ENCODE results near the gene MUC2. TPM values are rescaled to one million over a fixed set of nuclear protein-coding genes. Genes with fewer than 3 reads are reported as not detected.

MUC2 gene
- total RNA-seq, 1 donor from 2014 or later: not detected

DNA sequence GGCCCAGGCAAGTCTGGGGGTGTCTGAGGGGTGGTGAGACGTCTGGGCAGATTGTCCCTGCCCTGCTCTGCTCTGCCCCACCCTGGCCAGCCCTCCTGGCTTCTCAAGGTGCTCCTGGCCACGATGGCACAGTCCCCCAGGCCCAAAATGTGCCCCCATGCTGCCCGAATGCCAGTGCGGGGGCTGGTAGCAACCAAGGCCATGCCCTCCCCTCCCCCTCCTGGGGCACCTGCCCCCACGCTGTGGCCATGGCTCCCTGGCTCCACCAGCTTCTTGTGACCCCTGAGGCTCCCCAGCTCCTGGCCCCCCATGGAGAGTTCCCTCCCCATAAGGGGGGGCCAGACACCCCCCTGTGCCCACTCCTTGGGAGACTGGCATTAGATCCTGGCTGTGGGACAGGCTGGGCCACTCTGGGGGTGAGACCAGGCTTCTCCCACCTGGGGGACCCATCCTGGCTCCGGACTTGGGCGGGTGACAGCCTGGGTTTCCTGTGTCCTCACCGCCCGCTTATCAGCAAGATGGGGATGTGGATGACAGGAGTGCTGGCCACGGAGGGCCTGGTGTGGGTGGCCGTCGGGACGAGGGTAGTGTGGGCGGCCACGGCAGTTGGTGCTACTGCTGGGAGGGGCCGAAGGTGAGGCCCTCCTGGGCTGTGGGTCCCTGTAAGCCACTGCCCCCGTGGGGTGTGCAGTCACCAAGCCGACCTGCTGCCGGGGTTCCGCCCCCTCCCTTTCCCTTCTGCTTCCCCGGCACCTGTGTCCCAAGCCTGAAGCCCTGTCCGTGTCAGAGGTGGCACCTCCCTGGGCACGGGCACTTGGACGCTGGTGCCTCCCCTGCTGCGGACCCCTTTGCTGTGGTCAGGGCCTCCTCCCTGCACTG lies 22.3 kb upstream of the MUC2 start:
- DNase-seq (ENCODE audit: low read depth): no peak
- no peak overlapping the region for H3K4me3 ChIP-seq (ENCODE audit: low read depth, low read length)

GRCh38 chr11:1053121-1053901 lies 21.4 kb upstream of the MUC2 start:
- TF ChIP-seq, protein P1, sequence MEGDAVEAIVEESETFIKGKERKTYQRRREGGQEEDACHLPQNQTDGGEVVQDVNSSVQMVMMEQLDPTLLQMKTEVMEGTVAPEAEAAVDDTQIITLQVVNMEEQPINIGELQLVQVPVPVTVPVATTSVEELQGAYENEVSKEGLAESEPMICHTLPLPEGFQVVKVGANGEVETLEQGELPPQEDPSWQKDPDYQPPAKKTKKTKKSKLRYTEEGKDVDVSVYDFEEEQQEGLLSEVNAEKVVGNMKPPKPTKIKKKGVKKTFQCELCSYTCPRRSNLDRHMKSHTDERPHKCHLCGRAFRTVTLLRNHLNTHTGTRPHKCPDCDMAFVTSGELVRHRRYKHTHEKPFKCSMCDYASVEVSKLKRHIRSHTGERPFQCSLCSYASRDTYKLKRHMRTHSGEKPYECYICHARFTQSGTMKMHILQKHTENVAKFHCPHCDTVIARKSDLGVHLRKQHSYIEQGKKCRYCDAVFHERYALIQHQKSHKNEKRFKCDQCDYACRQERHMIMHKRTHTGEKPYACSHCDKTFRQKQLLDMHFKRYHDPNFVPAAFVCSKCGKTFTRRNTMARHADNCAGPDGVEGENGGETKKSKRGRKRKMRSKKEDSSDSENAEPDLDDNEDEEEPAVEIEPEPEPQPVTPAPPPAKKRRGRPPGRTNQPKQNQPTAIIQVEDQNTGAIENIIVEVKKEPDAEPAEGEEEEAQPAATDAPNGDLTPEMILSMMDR (conservative IDR thresholded peaks at IDR 0.05; ENCODE audit: low read depth, low read length): no peak
- no peak for DNase-seq (ENCODE audit: low read depth)
- H3K4me3 ChIP-seq (ENCODE audit: low read depth, low read length): no peak overlapping the region

More for the DNA sequence above, 22.3 kb upstream of the MUC2 start:
- TF ChIP-seq, protein P1 (conservative IDR thresholded peaks at IDR 0.05; ENCODE audit: low read depth, low read length): no peak

- TF ChIP-seq, protein P1 (conservative IDR thresholded peaks at IDR 0.05; ENCODE audit: low read depth, low read length): no peak
- no peak for DNase-seq (ENCODE audit: low read depth)
- no peak overlapping the region for H3K4me3 ChIP-seq (ENCODE audit: low read depth, low read length)
These were observed 20.2 kb upstream of the MUC2 start for GRCh38 chr11:1054143-1055108.

GRCh38 chr11:1055109-1055703 lies 19.5 kb upstream of the MUC2 start:
- TF ChIP-seq, protein P1 (conservative IDR thresholded peaks at IDR 0.05; ENCODE audit: low read depth, low read length): no peak
- no peak for DNase-seq (ENCODE audit: low read depth)
- no peak overlapping the region for H3K4me3 ChIP-seq (ENCODE audit: low read depth, low read length)

GRCh38 chr11:1055990-1056771 lies 18.5 kb upstream of the MUC2 start:
- no peak overlapping the region for H3K4me3 ChIP-seq (ENCODE audit: low read depth, low read length)
- DNase-seq (ENCODE audit: low read depth): no peak
- TF ChIP-seq, protein P1 (conservative IDR thresholded peaks at IDR 0.05; ENCODE audit: low read depth, low read length): no peak
